BE2C (cell line): ENCODE data around the gene NDRG2.

Experiments
- DNase-seq: peaks from one replicate; pipeline ENCODE4 v3.0.0-alpha.2; 2020
- H3K27me3 ChIP-seq: fragments of 250-450 bp; sonication (Bioruptor Pico); 2 replicates; pipeline ENCODE4 v1.5.1; 2020; ENCODE audit warnings: mild to moderate bottlenecking
- H3K36me3 ChIP-seq: fragments of 250-450 bp; sonication (Bioruptor Pico); 2 replicates; pipeline ENCODE4 v1.5.1; 2020; ENCODE audit warnings: mild to moderate bottlenecking
- H3K4me1 ChIP-seq: fragments of 250-450 bp; sonication (Bioruptor Pico); 2 replicates; pipeline ENCODE4 v1.5.1; 2020
- H3K4me3 ChIP-seq: 2 replicates; pipeline ENCODE4 v1.5.1; 2011; ENCODE audit warnings: low read depth, low read length
- H3K9me3 ChIP-seq: fragments of 250-450 bp; sonication (Bioruptor Pico); 2 replicates; pipeline ENCODE4 v1.5.1; 2020
- TF ChIP-seq, protein P1 (sequence below): IDR thresholded peaks from 2 replicates; pipeline ENCODE4 v1.5.1; 2012; ENCODE audit warnings: mild to moderate bottlenecking, low read depth, low read length

Gene NDRG2

DNA sequence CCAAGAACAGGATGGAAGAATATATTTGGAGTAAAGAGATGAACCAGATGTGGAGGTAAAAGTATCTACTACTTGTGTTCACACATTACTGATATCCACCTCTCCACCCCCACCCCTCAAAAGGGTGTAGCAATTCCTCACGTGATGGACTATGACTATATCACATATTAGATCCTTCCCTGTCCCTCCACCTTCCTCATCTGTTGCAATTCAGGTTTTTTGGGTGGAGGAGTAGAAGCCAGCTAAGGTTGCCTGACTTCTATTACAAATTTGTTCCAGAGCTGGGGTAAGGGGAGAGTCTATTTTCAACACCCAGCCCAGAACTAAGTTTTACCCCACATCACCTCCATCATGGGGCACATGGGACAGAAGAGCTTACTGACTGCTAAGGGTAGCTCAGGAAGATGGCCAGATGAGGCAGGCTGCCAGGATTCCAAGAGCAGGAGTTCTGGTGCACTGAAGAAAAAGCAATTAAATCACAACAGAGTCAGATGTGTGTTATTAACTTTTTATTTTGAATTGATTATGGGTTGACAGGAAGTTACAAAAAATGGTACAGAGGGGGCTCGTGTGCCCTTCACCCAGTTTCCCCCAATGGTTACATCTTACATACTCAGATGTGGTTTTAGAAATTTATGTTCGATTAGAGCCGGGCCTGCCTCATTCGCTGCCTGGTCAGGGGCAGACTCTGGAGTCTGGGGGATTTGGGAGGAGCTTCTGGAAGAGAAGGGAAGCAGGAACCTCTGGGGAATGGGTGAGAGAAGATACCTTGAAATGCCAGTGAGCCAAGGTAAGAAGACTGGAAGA is 7.7 kb upstream of the NDRG2 start:
- Histone ChIP-seq H3K4me3 (no peak overlapping the region), H3K27me3 (no peaks in the 10 kb centered on the region), H3K9me3 (no peaks in the 10 kb centered on the region), H3K4me1 (no peaks in the 10 kb centered on the region), H3K36me3 (no peaks in the 10 kb centered on the region)
- no peak for DNase-seq
- TF ChIP-seq, protein P1, sequence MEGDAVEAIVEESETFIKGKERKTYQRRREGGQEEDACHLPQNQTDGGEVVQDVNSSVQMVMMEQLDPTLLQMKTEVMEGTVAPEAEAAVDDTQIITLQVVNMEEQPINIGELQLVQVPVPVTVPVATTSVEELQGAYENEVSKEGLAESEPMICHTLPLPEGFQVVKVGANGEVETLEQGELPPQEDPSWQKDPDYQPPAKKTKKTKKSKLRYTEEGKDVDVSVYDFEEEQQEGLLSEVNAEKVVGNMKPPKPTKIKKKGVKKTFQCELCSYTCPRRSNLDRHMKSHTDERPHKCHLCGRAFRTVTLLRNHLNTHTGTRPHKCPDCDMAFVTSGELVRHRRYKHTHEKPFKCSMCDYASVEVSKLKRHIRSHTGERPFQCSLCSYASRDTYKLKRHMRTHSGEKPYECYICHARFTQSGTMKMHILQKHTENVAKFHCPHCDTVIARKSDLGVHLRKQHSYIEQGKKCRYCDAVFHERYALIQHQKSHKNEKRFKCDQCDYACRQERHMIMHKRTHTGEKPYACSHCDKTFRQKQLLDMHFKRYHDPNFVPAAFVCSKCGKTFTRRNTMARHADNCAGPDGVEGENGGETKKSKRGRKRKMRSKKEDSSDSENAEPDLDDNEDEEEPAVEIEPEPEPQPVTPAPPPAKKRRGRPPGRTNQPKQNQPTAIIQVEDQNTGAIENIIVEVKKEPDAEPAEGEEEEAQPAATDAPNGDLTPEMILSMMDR = no peak

DNA sequence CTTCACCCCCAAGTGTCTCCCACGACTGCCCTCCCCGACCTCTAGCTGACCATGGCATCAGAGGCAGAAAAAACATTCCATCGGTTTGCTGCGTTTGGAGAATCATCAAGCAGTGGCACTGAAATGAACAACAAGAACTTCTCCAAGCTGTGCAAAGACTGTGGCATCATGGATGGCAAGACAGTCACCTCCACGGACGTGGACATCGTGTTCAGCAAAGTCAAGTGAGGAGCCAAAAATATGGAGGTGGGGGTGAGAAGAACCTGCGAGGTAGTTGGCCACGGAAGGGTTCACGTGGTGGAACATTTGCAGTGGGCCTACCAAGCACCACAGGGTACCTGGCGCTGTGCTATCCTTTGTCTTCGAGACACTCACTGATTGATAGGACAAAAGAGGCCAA is 5.7 kb upstream of the NDRG2 start:
- H3K4me1 ChIP-seq = no peaks in the 10 kb centered on the region

DNA sequence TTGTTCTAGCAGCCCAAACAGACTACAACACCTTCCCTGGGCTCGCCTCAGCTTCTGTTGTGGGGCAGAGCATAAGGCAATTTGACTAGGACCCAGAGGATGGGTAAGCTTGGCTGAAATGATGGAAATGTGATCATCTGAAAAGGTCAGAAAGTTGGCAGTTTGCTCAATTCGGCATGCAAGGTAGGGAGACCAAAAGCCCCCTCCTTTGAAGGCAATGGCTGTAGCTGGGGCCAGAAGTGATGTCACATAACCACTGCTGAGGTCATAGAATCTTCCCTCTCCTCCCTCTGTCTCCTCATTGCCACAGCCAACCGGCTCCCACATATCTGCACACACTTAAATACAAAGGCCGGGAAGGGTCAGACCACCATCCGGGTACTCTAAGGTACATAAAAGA is 5.1 kb upstream of the NDRG2 start, which contains the start of gene TPPP2:
Gene TPPP2, plus strand, starts transcription at position 301 of the 400 bp plus-strand sequence. CDS start 365 bp downstream, outside the sequence.
- H3K9me3 ChIP-seq = no peaks in the 10 kb centered on the region
- no peak for DNase-seq
- H3K4me1 ChIP-seq = no peaks in the 10 kb centered on the region
- H3K27me3 ChIP-seq = no peaks in the 10 kb centered on the region
- TF ChIP-seq, protein P1 = no peak
- no peaks in the 10 kb centered on the region for H3K36me3 ChIP-seq
- no peak within 1 kb of the TSS for H3K4me3 ChIP-seq

More for the DNA sequence above, 5.7 kb upstream of the NDRG2 start:
- Histone ChIP-seq H3K4me3 (no peak overlapping the region), H3K9me3 (no peaks in the 10 kb centered on the region), H3K27me3 (no peaks in the 10 kb centered on the region), H3K36me3 (no peaks in the 10 kb centered on the region)
- no peak for DNase-seq
- TF ChIP-seq, protein P1 = no peak

DNA sequence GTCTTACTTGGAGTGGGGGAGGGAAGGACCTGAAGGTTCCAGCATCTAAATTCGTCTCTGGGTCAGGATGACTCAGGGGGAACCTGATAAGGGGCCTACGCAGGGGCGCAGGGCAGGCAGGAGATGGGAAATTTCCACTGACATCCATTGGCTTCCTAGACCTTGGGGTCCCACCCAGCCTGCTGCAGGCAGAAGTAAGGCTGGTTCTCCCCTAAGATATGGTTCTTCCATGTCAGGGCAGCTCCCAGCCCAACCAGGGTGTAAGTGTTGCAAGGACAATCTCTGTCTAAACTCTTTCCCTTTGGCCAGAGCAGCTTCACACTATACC is 2.1 kb upstream of the NDRG2 start:
- H3K27me3 ChIP-seq = no peaks in the 10 kb centered on the region
- H3K9me3 ChIP-seq = no peaks in the 10 kb centered on the region
- no peaks in the 10 kb centered on the region for H3K36me3 ChIP-seq
- H3K4me1 ChIP-seq = no peaks in the 10 kb centered on the region
- TF ChIP-seq, protein P1 = no peak
- no peak for DNase-seq
- H3K4me3 ChIP-seq = no peak overlapping the region

DNA sequence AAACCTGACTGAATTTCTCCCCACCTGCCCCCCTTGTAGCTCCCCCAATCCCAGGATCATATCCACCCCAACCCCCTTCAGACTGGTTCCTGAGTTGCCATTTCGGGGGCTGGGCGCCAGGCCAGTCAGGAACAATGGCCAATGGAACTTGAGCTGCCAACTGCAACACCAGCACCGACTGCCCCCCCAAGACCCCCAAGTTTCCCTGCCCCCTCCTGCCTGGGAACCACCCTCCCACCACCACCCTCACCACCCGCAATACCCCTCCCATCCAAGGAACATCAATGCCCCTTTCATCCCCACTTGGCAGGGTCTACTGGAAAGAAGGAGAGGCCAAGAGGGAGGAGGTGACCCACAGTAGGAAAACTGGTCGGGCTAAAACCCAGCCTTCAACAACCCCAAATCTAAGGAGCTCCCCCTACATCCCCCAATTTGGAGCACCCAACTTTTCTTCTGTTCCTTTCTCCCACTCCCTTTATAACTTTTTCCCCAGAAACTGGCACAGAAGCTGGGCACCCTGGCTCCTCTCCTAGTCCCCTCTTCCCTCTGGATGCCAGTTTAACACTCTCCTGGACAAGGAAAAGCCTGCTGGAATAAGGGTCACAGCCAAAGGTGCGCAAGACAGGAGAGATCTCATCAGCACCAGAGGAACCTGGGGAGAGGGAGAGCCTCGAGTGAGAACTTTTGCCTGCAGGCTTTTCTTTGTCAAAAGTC is 1.6 kb upstream of the NDRG2 start:
- TF ChIP-seq, protein P1 = no peak
- Histone ChIP-seq H3K9me3 (no peaks in the 10 kb centered on the region), H3K4me3 (no peak overlapping the region), H3K4me1 (no peaks in the 10 kb centered on the region), H3K27me3 (no peaks in the 10 kb centered on the region), H3K36me3 (no peaks in the 10 kb centered on the region)
- no peak for DNase-seq
